Measurements from ENCODE around the gene NIPAL3.
"Not testable (repeated sequence)": the region's sequence is repeated elsewhere in the genome, so short reads cannot be mapped to it uniquely, and the experiment has no call there.

NIPAL3 gene

GRCh38 chr1:24455272-24455671 lies 39.7 kb downstream of the NIPAL3 start:
- Histone ChIP-seq H3K9me2 (replicated peaks; ENCODE audit: insufficient read depth, low read length) (no peaks in the 10 kb centered on the region), H3K9me3 (ENCODE audit: insufficient read depth, low read length) (no peaks in the 10 kb centered on the region), H3F3A (ENCODE audit: insufficient read depth) (no peaks in the 10 kb centered on the region), H3K4me3 (ENCODE audit: insufficient read depth, low read length, poor library complexity, severe bottlenecking) (no peak overlapping the region), H3K36me3 (ENCODE audit: low read length) (peaks cover 2% of the 10 kb centered on the region; the same call in 1 of the 2 replicates), H3K27me3 (ENCODE audit: low read length) (no peaks in the 10 kb centered on the region), H2AFZ (ENCODE audit: low read depth, low read length, severe bottlenecking) (no peak overlapping the region), H3K4me2 (ENCODE audit: low read depth, low read length, poor library complexity, severe bottlenecking) (no peak overlapping the region), H3K9ac (ENCODE audit: low read length) (no peak overlapping the region), H3K79me2 (ENCODE audit: insufficient read depth, low read length) (no peaks in the 10 kb centered on the region), H4K20me1 (ENCODE audit: low read depth, low read length) (no peaks in the 10 kb centered on the region), H3K27ac (ENCODE audit: low read depth, low read length) (no peak overlapping the region)
- TF ChIP-seq CTCF (IDR thresholded peaks at IDR 0.05; ENCODE audit: insufficient read depth, low read length, poor library complexity, severe bottlenecking): no peak

DNA sequence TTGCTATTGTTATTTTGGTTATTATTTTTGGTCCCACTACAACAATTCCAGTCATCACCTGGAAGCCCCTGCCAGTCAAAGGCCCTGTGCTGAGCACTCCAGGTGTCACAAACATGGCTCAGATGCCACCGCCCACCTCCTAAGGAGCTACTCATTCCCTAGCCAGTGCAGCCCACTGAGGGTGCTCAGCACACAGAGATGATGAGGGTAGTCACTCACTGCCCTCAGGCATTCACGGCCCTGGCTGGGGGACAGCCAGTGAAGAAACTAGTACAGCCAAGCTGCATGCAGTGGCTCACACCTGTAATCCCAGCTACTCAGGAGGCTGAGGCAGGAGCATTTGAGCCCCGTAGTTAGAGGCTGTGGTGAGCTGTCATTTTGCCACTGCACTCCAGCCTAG lies 42.3 kb downstream of the NIPAL3 start:
- no peak overlapping the region for H3K4me2 ChIP-seq (ENCODE audit: low read depth, low read length, poor library complexity, severe bottlenecking)
- no peaks in the 10 kb centered on the region for H4K20me1 ChIP-seq (ENCODE audit: low read depth, low read length)
- no peaks in the 10 kb centered on the region for H3K79me2 ChIP-seq (ENCODE audit: insufficient read depth, low read length)
- no peak overlapping the region for H3K27ac ChIP-seq (ENCODE audit: low read depth, low read length)
- no peaks in the 10 kb centered on the region for H3K9me2 ChIP-seq (replicated peaks; ENCODE audit: insufficient read depth, low read length)
- H3K9me3 ChIP-seq (ENCODE audit: insufficient read depth, low read length): no peaks in the 10 kb centered on the region
- TF ChIP-seq CTCF (IDR thresholded peaks at IDR 0.05; ENCODE audit: insufficient read depth, low read length, poor library complexity, severe bottlenecking) (no peak), EZH2phosphoT487 (conservative IDR thresholded peaks at IDR 0.05; ENCODE audit: low read length) (no peak)
- H3F3A ChIP-seq (ENCODE audit: insufficient read depth): no peaks in the 10 kb centered on the region
- peaks cover 7% of the 10 kb centered on the region; the same call in 1 of the 2 replicates for H3K36me3 ChIP-seq (ENCODE audit: low read length)
- H2AFZ ChIP-seq (ENCODE audit: low read depth, low read length, severe bottlenecking): no peak overlapping the region
- H3K27me3 ChIP-seq (ENCODE audit: low read length): no peaks in the 10 kb centered on the region
- no peak overlapping the region for H3K4me3 ChIP-seq (ENCODE audit: insufficient read depth, low read length, poor library complexity, severe bottlenecking)
- H3K9ac ChIP-seq (ENCODE audit: low read length): no peak overlapping the region

- Histone ChIP-seq H4K20me1 (ENCODE audit: low read depth, low read length) (no peaks in the 10 kb centered on the region), H3K9me3 (ENCODE audit: insufficient read depth, low read length) (no peaks in the 10 kb centered on the region)
- TF ChIP-seq EZH2phosphoT487 (conservative IDR thresholded peaks at IDR 0.05; ENCODE audit: low read length): no peak
- TF ChIP-seq CTCF (IDR thresholded peaks at IDR 0.05; ENCODE audit: insufficient read depth, low read length, poor library complexity, severe bottlenecking): no peak
Observed at GRCh38 chr1:24459551-24460266, 44.1 kb downstream of the NIPAL3 start.

GRCh38 chr1:24462128-24462527 lies 46.5 kb downstream of the NIPAL3 start:
- not testable (repeated sequence) for H3K36me3 ChIP-seq (ENCODE audit: low read length); H2AFZ ChIP-seq (ENCODE audit: low read depth, low read length, severe bottlenecking); H3K9me2 ChIP-seq (replicated peaks; ENCODE audit: insufficient read depth, low read length); H3K9ac ChIP-seq (ENCODE audit: low read length); H3F3A ChIP-seq (ENCODE audit: insufficient read depth); H3K27me3 ChIP-seq (ENCODE audit: low read length); H3K4me3 ChIP-seq (ENCODE audit: insufficient read depth, low read length, poor library complexity, severe bottlenecking); H4K20me1 ChIP-seq (ENCODE audit: low read depth, low read length); H3K79me2 ChIP-seq (ENCODE audit: insufficient read depth, low read length); H3K27ac ChIP-seq (ENCODE audit: low read depth, low read length); H3K9me3 ChIP-seq (ENCODE audit: insufficient read depth, low read length); H3K4me2 ChIP-seq (ENCODE audit: low read depth, low read length, poor library complexity, severe bottlenecking)

More at GRCh38 chr1:24459551-24460266, 44.1 kb downstream of the NIPAL3 start:
- Histone ChIP-seq H3K27me3 (ENCODE audit: low read length) (no peaks in the 10 kb centered on the region), H3K9me2 (replicated peaks; ENCODE audit: insufficient read depth, low read length) (no peaks in the 10 kb centered on the region), H3K79me2 (ENCODE audit: insufficient read depth, low read length) (no peaks in the 10 kb centered on the region), H3K9ac (ENCODE audit: low read length) (no peak overlapping the region), H3K4me3 (ENCODE audit: insufficient read depth, low read length, poor library complexity, severe bottlenecking) (no peak overlapping the region), H2AFZ (ENCODE audit: low read depth, low read length, severe bottlenecking) (no peak overlapping the region), H3K36me3 (ENCODE audit: low read length) (peaks cover 7% of the 10 kb centered on the region; the same call in 1 of the 2 replicates), H3F3A (ENCODE audit: insufficient read depth) (no peaks in the 10 kb centered on the region), H3K27ac (ENCODE audit: low read depth, low read length) (no peak overlapping the region), H3K4me2 (ENCODE audit: low read depth, low read length, poor library complexity, severe bottlenecking) (no peak overlapping the region)

Data from SU-DHL-6 (cell line).